NCI-H774 (cell line): Measurements from ENCODE around the gene GREB1.

Source experiments
- DNase-seq: peaks from one replicate; lab custom pipeline; 2025; lab: John Stamatoyannopoulos, UW

Gene GREB1

DNA sequence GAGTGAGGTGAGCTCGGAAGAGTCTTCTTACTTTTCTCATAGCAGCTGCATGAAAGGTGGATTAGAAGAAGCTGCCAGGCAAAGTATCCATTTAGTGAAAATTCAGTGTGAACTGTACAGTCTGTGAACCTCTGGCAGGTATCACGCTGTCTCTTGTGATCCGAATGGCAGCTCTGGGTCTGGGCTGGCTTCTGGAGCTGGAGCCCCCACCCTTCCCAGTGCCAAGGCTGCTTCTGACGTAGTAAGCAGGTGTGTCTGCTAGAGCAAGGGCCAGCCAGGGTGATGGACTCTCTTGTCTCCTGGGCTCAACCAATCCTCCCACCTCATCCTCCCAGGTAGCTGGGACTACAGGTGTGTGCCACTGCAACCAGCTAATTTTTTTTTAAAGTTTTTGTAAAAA, 150.1 kb downstream of the GREB1 start:
- no peak for DNase-seq

DNA sequence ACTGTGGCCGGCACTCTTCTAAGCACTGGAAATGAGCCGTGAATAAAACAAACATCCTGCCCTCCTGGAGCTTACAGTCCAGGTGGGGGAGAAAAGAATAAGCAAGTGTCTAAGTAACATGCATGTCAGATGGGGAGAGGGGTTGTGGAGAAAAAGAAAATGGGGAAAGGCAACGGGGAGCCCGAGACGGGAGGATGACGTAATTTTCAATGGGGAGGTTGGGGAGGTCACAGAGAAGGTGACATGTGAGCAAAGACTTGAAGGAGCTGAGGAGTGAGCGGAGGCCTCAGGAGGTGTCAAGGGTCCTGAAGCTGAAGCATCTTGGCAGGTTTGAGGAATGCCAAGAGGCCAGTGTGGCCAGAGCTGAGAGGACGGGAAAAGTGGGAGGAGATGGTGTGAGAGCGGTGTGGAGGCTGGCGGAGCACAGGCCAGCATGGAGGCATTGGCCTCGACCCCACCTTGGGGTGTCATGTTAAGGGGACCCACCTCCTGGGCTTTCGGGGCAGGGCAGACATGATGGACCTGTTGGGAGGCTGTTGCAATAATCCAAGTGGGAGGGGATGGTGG, 151.1 kb downstream of the GREB1 start:
- DNase-seq: no peak

DNA sequence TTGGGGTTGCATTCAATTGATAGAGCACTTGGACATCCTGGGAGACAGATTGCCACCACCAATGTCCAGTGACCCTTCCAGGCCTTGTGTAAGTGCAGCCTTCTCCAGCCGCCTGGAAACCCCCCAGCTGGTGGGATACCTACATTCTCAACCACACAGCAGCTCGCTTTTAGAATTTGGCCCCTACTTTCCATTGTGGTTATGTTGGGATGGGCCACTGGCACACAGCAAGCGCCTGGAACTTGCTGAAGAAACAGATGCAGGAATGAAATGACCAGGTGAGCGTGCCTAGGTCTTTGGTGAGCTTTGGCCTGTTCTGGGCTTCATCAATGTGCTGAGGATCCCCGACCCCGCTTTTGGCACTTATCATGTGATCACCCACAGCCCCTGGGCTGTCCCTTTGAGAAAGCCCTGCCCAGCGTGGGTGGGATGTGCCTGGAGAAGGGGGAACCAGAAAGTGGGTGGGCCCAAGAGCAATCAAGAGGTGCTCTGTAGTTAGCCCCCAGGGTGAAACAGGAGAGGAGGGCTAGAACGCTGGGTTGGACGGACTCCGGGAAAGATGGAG, 152.1 kb downstream of the GREB1 start:
- DNase-seq: no peak

DNA sequence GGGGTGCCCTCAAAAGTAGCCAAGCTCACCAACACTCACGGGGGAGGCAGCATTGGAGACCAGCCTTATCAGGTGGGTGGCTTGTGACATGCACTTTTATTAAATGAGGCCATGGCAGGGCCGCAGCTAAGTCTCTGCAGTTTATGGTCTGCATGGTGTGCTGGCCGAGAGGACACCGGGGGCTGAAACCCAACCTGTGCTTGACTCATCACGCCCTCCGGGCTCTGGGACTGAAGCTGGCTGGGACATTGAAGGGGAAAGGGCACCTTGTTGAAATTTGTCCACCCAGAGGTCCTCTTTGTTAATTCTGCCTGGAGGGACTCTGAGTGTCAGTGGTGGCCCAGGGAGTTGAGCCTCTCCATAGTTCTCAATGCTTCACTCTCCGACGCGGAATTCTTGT, 153.9 kb downstream of the GREB1 start:
- DNase-seq: no peak

DNA sequence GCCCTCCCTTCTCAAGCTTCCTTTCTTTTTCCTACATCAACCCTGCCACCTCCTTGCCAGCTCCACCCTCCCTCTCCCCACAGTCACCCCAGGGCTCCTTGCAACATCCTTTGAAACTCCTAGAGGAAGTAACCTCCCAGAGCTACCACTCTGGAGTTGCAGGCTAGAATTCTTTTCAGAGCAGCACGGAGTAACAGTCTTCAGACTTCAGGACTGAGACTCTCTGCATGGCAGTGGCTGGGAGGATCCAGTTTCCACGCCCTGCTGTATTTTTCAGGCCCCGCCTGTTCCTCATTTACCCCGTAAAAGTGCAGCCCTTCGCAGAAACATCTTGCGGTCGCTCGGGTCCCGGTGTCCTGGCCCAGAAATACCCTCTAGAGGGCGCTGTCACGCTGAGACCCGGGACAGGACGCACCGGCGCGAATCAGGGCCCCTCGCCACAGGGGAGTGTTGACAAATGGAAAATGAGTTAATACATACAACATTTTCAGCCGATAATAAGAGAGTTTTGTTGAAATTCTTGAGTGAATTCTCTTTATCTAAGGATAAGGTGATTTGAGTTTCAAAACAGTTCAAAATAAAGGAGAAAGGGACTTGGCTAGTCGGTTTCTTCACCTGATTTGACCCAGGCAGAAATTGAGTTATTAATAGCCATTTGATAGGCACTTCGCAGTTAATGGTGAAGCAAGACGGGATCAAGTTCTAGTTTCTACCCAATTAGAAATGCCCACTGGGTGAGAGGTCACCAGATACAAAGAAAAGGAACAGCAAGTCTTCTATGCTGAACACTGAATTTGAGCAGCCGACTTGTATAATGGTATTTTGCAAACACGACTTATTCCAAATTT, 154.6 kb downstream of the GREB1 start:
- DNase-seq: peak; percentile 70

- no peak for DNase-seq
Measured at GRCh38 chr2:11691076-11691660, 157.3 kb downstream of the GREB1 start.
